ENCODE data around the gene PREX1.
A peak's percentile ranks its signal among the peaks of the same experiment; 100 is the strongest.

PREX1 gene

GRCh38 chr20:48627737-48628128, 200.1 kb downstream of the PREX1 start:
- Histone ChIP-seq H3K36me3 (ENCODE audit: control insufficient read depth in 2 of 2, insufficient read depth in 2 of 2, low read length in 2 of 2) (peaks cover 10 to 25% of the 10 kb centered on the region in 2 donors), H3K4me1 (ENCODE audit: control insufficient read depth in 2 of 2, insufficient read depth in 2 of 2, low read length in 2 of 2) (no peaks in the 10 kb centered on the region), H3K4me3 (ENCODE audit: low read length in 2 of 2) (no peak overlapping the region), H3K9ac (ENCODE audit: low read depth in 1 of 2, low read length in 2 of 2) (no peak overlapping the region), H3K27me3 (ENCODE audit: control insufficient read depth in 2 of 2, insufficient read depth in 2 of 2, low read length in 2 of 2) (no peaks in the 10 kb centered on the region), H3K27ac (ENCODE audit: low read depth in 2 of 2, low read length in 2 of 2) (no peak overlapping the region), H3K9me3 (ENCODE audit: control insufficient read depth in 2 of 2, low read length in 2 of 2) (no peaks in the 10 kb centered on the region)

- no peaks in the 10 kb centered on the region for H3K27me3 ChIP-seq (ENCODE audit: control insufficient read depth in 2 of 2, insufficient read depth in 2 of 2, low read length in 2 of 2)
- H3K27ac ChIP-seq (ENCODE audit: low read depth in 2 of 2, low read length in 2 of 2), result no peak overlapping the region
- H3K9me3 ChIP-seq (ENCODE audit: control insufficient read depth in 2 of 2, low read length in 2 of 2), result no peaks in the 10 kb centered on the region
- peaks cover 4 to 22% of the 10 kb centered on the region in 2 donors for H3K36me3 ChIP-seq (ENCODE audit: control insufficient read depth in 2 of 2, insufficient read depth in 2 of 2, low read length in 2 of 2)
- no peak overlapping the region for H3K4me3 ChIP-seq (ENCODE audit: low read length in 2 of 2)
- H3K4me1 ChIP-seq (ENCODE audit: control insufficient read depth in 2 of 2, insufficient read depth in 2 of 2, low read length in 2 of 2), result no peaks in the 10 kb centered on the region
- H3K9ac ChIP-seq (ENCODE audit: low read depth in 1 of 2, low read length in 2 of 2), result no peak overlapping the region
These were observed 200.7 kb downstream of the PREX1 start for GRCh38 chr20:48626938-48627736.

- peaks cover 4 to 16% of the 10 kb centered on the region in 2 donors for H3K36me3 ChIP-seq (ENCODE audit: control insufficient read depth in 2 of 2, insufficient read depth in 2 of 2, low read length in 2 of 2)
- no peak overlapping the region for H3K4me3 ChIP-seq (ENCODE audit: low read length in 2 of 2)
- no peak overlapping the region for H3K27ac ChIP-seq (ENCODE audit: low read depth in 2 of 2, low read length in 2 of 2)
- H3K4me1 ChIP-seq (ENCODE audit: control insufficient read depth in 2 of 2, insufficient read depth in 2 of 2, low read length in 2 of 2), result peaks cover under 1% of the 10 kb centered on the region in 2 donors
- H3K9ac ChIP-seq (ENCODE audit: low read depth in 1 of 2, low read length in 2 of 2), result no peak overlapping the region
- no peaks in the 10 kb centered on the region for H3K27me3 ChIP-seq (ENCODE audit: control insufficient read depth in 2 of 2, insufficient read depth in 2 of 2, low read length in 2 of 2)
- no peaks in the 10 kb centered on the region for H3K9me3 ChIP-seq (ENCODE audit: control insufficient read depth in 2 of 2, low read length in 2 of 2)
These were observed 201.4 kb downstream of the PREX1 start for GRCh38 chr20:48626226-48626937.

- Histone ChIP-seq H3K4me3 (ENCODE audit: low read length in 2 of 2) (no peak overlapping the region), H3K4me1 (ENCODE audit: control insufficient read depth in 2 of 2, insufficient read depth in 2 of 2, low read length in 2 of 2) (peaks cover 4 to 9% of the 10 kb centered on the region in 2 donors), H3K9me3 (ENCODE audit: control insufficient read depth in 2 of 2, low read length in 2 of 2) (no peaks in the 10 kb centered on the region), H3K9ac (ENCODE audit: low read depth in 1 of 2, low read length in 2 of 2) (no peak overlapping the region), H3K27ac (ENCODE audit: low read depth in 2 of 2, low read length in 2 of 2) (no peak overlapping the region), H3K36me3 (ENCODE audit: control insufficient read depth in 2 of 2, insufficient read depth in 2 of 2, low read length in 2 of 2) (peaks cover 4 to 14% of the 10 kb centered on the region in 2 donors), H3K27me3 (ENCODE audit: control insufficient read depth in 2 of 2, insufficient read depth in 2 of 2, low read length in 2 of 2) (no peaks in the 10 kb centered on the region)
These were observed 202.5 kb downstream of the PREX1 start for GRCh38 chr20:48625136-48625900.

- H3K36me3 ChIP-seq (ENCODE audit: control insufficient read depth in 2 of 2, insufficient read depth in 2 of 2, low read length in 2 of 2), result peaks cover 4 to 14% of the 10 kb centered on the region in 2 donors
- H3K9me3 ChIP-seq (ENCODE audit: control insufficient read depth in 2 of 2, low read length in 2 of 2), result no peaks in the 10 kb centered on the region
- H3K9ac ChIP-seq (ENCODE audit: low read depth in 1 of 2, low read length in 2 of 2), result no peak overlapping the region
- H3K4me1 ChIP-seq (ENCODE audit: control insufficient read depth in 2 of 2, insufficient read depth in 2 of 2, low read length in 2 of 2), result peaks cover 9% of the 10 kb centered on the region in 2 donors
- no peak overlapping the region for H3K27ac ChIP-seq (ENCODE audit: low read depth in 2 of 2, low read length in 2 of 2)
- no peak overlapping the region for H3K4me3 ChIP-seq (ENCODE audit: low read length in 2 of 2)
- H3K27me3 ChIP-seq (ENCODE audit: control insufficient read depth in 2 of 2, insufficient read depth in 2 of 2, low read length in 2 of 2), result no peaks in the 10 kb centered on the region
These were observed 203.3 kb downstream of the PREX1 start for GRCh38 chr20:48624315-48625020.

GRCh38 chr20:48623906-48624265, 203.9 kb downstream of the PREX1 start:
- H3K36me3 ChIP-seq (ENCODE audit: control insufficient read depth in 2 of 2, insufficient read depth in 2 of 2, low read length in 2 of 2), result peaks cover 4 to 14% of the 10 kb centered on the region in 2 donors
- no peak overlapping the region for H3K9ac ChIP-seq (ENCODE audit: low read depth in 1 of 2, low read length in 2 of 2)
- no peak overlapping the region for H3K4me3 ChIP-seq (ENCODE audit: low read length in 2 of 2)
- peaks cover 0 to 3% of the 10 kb centered on the region in 2 donors for H3K27me3 ChIP-seq (ENCODE audit: control insufficient read depth in 2 of 2, insufficient read depth in 2 of 2, low read length in 2 of 2)
- H3K27ac ChIP-seq (ENCODE audit: low read depth in 2 of 2, low read length in 2 of 2), result no peak overlapping the region
- H3K4me1 ChIP-seq (ENCODE audit: control insufficient read depth in 2 of 2, insufficient read depth in 2 of 2, low read length in 2 of 2), result peaks cover 9% of the 10 kb centered on the region in 2 donors
- no peaks in the 10 kb centered on the region for H3K9me3 ChIP-seq (ENCODE audit: control insufficient read depth in 2 of 2, low read length in 2 of 2)

- no peak overlapping the region for H3K9ac ChIP-seq (ENCODE audit: low read depth in 1 of 2, low read length in 2 of 2)
- no peak overlapping the region for H3K4me3 ChIP-seq (ENCODE audit: low read length in 2 of 2)
- peaks cover 4 to 14% of the 10 kb centered on the region in 2 donors for H3K36me3 ChIP-seq (ENCODE audit: control insufficient read depth in 2 of 2, insufficient read depth in 2 of 2, low read length in 2 of 2)
- peaks cover 9% of the 10 kb centered on the region in 2 donors for H3K4me1 ChIP-seq (ENCODE audit: control insufficient read depth in 2 of 2, insufficient read depth in 2 of 2, low read length in 2 of 2)
- peaks cover 0 to 3% of the 10 kb centered on the region in 2 donors for H3K27me3 ChIP-seq (ENCODE audit: control insufficient read depth in 2 of 2, insufficient read depth in 2 of 2, low read length in 2 of 2)
- no peak overlapping the region for H3K27ac ChIP-seq (ENCODE audit: low read depth in 2 of 2, low read length in 2 of 2)
- H3K9me3 ChIP-seq (ENCODE audit: control insufficient read depth in 2 of 2, low read length in 2 of 2), result no peaks in the 10 kb centered on the region
These were observed 204.5 kb downstream of the PREX1 start for GRCh38 chr20:48623176-48623905.

GRCh38 chr20:48622421-48622820, 205.4 kb downstream of the PREX1 start:
- peaks cover 9% of the 10 kb centered on the region in 2 donors for H3K4me1 ChIP-seq (ENCODE audit: control insufficient read depth in 2 of 2, insufficient read depth in 2 of 2, low read length in 2 of 2)
- no peak overlapping the region for H3K9ac ChIP-seq (ENCODE audit: low read depth in 1 of 2, low read length in 2 of 2)
- no peaks in the 10 kb centered on the region for H3K9me3 ChIP-seq (ENCODE audit: control insufficient read depth in 2 of 2, low read length in 2 of 2)

GRCh38 chr20:48621376-48622078, 206.3 kb downstream of the PREX1 start:
- H3K9ac ChIP-seq (ENCODE audit: low read depth in 1 of 2, low read length in 2 of 2), result peak overlapping the region in 1 of 2 donors; percentile 23
- H3K27me3 ChIP-seq (ENCODE audit: control insufficient read depth in 2 of 2, insufficient read depth in 2 of 2, low read length in 2 of 2), result peaks cover 0 to 3% of the 10 kb centered on the region in 2 donors
- H3K4me1 ChIP-seq (ENCODE audit: control insufficient read depth in 2 of 2, insufficient read depth in 2 of 2, low read length in 2 of 2), result peaks cover 9% of the 10 kb centered on the region in 2 donors
- peak overlapping the region; percentile 51 to 52 for H3K4me3 ChIP-seq (ENCODE audit: low read length in 2 of 2)
- peaks cover 1 to 11% of the 10 kb centered on the region in 2 donors for H3K36me3 ChIP-seq (ENCODE audit: control insufficient read depth in 2 of 2, insufficient read depth in 2 of 2, low read length in 2 of 2)
- no peak overlapping the region for H3K27ac ChIP-seq (ENCODE audit: low read depth in 2 of 2, low read length in 2 of 2)
- H3K9me3 ChIP-seq (ENCODE audit: control insufficient read depth in 2 of 2, low read length in 2 of 2), result no peaks in the 10 kb centered on the region

More at GRCh38 chr20:48622421-48622820, 205.4 kb downstream of the PREX1 start:
- H3K36me3 ChIP-seq (ENCODE audit: control insufficient read depth in 2 of 2, insufficient read depth in 2 of 2, low read length in 2 of 2), result peaks cover 4 to 11% of the 10 kb centered on the region in 2 donors
- H3K27ac ChIP-seq (ENCODE audit: low read depth in 2 of 2, low read length in 2 of 2), result no peak overlapping the region
- peaks cover 0 to 3% of the 10 kb centered on the region in 2 donors for H3K27me3 ChIP-seq (ENCODE audit: control insufficient read depth in 2 of 2, insufficient read depth in 2 of 2, low read length in 2 of 2)
- H3K4me3 ChIP-seq (ENCODE audit: low read length in 2 of 2), result no peak overlapping the region

All from mucosa of rectum (tissue), 2 donors.